ENCODE data around the gene AGXT2.
"Not testable (repeated sequence)": the region's sequence is repeated elsewhere in the genome, so short reads cannot be mapped to it uniquely, and the experiment has no call there.

AGXT2 gene

GRCh38 chr5:35056686-35057085, 8.9 kb upstream of the AGXT2 start:
- no peak for DNase-seq (ENCODE audit: low read depth, low spot score)

GRCh38 chr5:35052838-35053237, 5.1 kb upstream of the AGXT2 start:
- no peak for DNase-seq (ENCODE audit: low read depth, low spot score)

- DNase-seq (ENCODE audit: low read depth, low spot score) = no peak
Observed at GRCh38 chr5:35050541-35051126, 2.9 kb upstream of the AGXT2 start.

- no peak for DNase-seq (ENCODE audit: low read depth, low spot score)
Observed at GRCh38 chr5:35048910-35049309, 1.2 kb upstream of the AGXT2 start.

- peak; percentile 5 for DNase-seq (ENCODE audit: low read depth, low spot score)
Observed at GRCh38 chr5:35046774-35047173, 975 bp downstream of the AGXT2 start.

GRCh38 chr5:35045280-35045679, 2.5 kb downstream of the AGXT2 start:
- no peak for DNase-seq (ENCODE audit: low read depth, low spot score)

DNA sequence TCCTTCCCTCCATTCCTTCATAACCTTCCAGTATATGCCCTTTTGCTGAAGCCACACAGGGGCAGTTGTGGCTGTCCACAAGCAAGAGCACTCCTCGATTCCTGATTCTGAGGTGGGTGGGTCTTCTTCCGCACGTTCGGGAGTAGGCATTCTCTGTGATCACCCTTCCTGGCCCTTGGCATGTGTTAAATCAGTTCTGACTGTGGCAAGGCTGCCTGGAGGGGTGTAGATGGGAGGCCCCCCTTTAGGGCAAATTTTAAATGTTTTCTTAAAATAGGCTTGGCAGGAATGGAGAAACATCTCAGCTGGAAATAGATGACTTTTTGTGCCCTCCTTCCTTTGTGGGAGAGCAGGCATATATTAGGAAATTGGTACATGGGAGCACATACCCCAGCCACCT, 3.1 kb downstream of the AGXT2 start:
- DNase-seq (ENCODE audit: low read depth, low spot score) = no peak

DNA sequence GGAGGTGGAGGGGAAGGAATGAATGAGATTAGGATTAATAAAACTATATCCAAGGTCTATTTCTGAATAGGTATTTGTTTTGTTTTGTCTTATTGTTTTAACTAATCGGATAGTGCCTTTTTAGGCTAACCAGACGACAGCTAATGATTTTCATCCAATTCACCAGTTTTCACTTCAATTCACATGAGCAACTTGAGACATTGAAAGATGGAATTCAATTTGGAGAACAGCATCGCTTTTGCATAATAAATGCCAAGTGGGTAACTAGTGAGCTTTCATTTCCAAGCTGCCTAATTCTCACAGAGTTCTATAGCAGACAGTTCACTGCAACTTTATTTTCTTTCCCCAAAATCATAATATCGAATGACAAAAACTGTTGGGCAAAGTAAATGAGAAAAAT, 5.0 kb downstream of the AGXT2 start:
- DNase-seq (ENCODE audit: low read depth, low spot score) = no peak

DNA sequence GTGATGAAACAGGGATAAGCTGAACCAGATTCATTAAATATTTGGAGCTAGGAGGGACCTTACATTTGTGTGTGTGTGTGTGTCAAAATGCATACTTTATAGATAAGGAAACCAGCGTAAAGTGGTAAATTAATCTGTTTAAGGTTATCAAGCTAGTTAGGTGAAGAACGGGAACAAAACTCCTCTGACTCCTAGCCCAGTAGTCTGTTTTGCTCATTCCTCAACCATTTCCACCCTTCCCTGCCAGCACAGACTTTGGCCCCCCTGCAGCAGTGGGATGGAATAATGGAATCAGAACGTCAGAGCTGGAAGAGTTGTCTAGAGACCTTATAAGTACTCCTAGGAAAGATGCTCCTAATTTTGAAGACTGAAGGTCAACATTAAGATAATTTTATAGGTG, 6.5 kb downstream of the AGXT2 start:
- DNase-seq (ENCODE audit: low read depth, low spot score) = no peak

GRCh38 chr5:35038891-35039290, 8.9 kb downstream of the AGXT2 start:
- no peak for DNase-seq (ENCODE audit: low read depth, low spot score)

DNA sequence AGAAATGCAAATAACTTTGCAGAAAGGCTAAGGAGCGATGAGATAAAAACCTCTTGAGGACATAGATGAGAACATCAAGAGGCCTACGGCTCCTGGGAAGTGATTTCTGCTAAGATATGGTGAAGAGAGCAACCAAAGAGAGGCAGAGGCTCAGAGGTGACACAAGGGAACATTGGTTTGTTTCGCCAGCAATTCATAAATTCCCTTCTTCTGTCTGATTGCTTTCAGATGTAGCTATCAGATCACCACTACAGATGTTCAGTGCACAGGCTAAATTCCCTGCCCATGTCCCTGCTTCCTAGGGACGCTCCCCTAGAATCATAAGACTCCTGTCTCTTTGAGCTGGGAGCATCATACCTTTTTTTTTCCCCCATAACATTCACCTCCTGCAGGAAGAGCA, 11.2 kb downstream of the AGXT2 start:
- DNase-seq (ENCODE audit: low read depth, low spot score) = no peak

- not testable (repeated sequence) for DNase-seq (ENCODE audit: low read depth, low spot score)
Observed at GRCh38 chr5:35035929-35036328, 11.8 kb downstream of the AGXT2 start.

GRCh38 chr5:35035271-35035670, 12.5 kb downstream of the AGXT2 start:
- DNase-seq (ENCODE audit: low read depth, low spot score) = no peak

GRCh38 chr5:35032356-35032755, 15.4 kb downstream of the AGXT2 start:
- no peak for DNase-seq (ENCODE audit: low read depth, low spot score)

DNA sequence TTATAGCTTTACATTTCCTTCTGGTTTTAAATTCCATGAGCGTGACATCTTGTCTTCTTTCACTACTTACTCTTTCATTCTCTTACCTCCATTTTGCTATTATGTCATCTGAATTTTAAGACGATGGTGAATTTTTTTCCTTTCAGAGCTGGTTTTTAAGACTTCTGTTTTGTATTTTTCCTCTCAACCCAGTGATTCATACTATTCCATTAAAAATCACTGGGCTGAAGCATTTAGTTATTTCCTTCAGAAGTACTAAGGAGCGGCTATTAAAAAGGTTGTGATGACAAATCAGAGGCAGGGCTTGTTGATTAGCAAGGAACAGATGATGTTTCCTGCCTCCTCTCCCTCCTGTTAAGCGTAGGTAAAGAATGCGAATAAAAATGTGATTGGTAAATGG, 16.5 kb downstream of the AGXT2 start:
- no peak for DNase-seq (ENCODE audit: low read depth, low spot score)

GRCh38 chr5:35030426-35031100, 17.2 kb downstream of the AGXT2 start:
- DNase-seq (ENCODE audit: low read depth, low spot score) = no peak

DNA sequence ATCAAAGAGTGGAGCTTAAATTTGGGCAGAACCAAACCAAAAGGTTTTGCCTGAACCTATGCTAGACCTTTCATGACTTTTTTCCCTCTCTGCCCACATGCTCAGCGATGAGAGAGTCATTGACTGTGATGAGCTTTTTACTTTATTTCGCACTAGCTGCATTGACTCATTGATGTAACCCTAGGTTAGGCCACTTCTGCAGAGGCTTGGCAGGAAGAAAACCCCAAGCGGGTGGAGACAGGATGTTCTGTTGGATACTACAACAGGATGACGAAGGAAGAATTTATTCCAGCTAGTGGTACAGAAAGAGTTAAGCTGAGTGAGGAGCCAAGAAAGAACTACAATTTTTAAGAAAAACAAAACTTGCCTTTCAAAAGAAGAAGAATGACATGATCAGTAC, 18.4 kb downstream of the AGXT2 start:
- DNase-seq (ENCODE audit: low read depth, low spot score) = no peak

DNA sequence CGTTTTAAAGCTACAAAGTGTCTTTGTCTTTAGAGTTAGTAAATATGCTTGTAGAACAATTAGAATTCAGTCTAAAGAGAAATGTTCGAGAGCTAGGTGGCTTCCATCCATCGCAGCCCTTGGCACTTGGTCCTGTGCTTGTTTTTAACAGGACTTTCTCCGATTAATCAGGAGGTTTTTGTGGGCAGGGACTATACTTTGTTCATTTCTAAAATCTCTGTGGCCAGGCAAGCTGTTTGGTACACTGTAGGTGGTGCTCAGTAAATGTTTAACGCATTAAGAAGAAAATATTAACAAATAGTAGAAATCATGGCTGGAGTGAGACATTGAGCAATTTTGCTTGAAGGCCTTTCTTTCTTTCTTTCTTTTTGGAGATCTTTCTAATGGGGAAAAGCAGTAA, 20.8 kb downstream of the AGXT2 start:
- DNase-seq (ENCODE audit: low read depth, low spot score) = no peak

- DNase-seq (ENCODE audit: low read depth, low spot score) = no peak
Observed at GRCh38 chr5:35026280-35026840, 21.4 kb downstream of the AGXT2 start.

- DNase-seq (ENCODE audit: low read depth, low spot score) = no peak
Observed at GRCh38 chr5:35024911-35025510, 22.7 kb downstream of the AGXT2 start.

- DNase-seq (ENCODE audit: low read depth, low spot score) = no peak
Observed at GRCh38 chr5:35023391-35024178, 24.2 kb downstream of the AGXT2 start.
